DMS53 treated with DMSO at 0.1 percent for 48 hours (cell line): ENCODE measurements around the gene WNT16.
"Not testable (repeated sequence)": the region's sequence is repeated elsewhere in the genome, so short reads cannot be mapped to it uniquely, and the experiment has no call there.

Experiments
- DNase-seq: peaks from one replicate; lab custom pipeline; 2025; ENCODE audit not compliant: unreplicated experiment; lab: John Stamatoyannopoulos, UW

Gene WNT16

GRCh38 chr7:121305109-121305508 is 23.7 kb upstream of the WNT16 start:
- no peak for DNase-seq

- no peak for DNase-seq
Measured at GRCh38 chr7:121306565-121306964, 22.2 kb upstream of the WNT16 start.

GRCh38 chr7:121307021-121307574 is 21.7 kb upstream of the WNT16 start:
- DNase-seq = no peak

GRCh38 chr7:121313220-121313792 is 15.5 kb upstream of the WNT16 start:
- peak; percentile 31 for DNase-seq

- peak; percentile 78 for DNase-seq
Measured at GRCh38 chr7:121313793-121314676, 14.8 kb upstream of the WNT16 start.

- DNase-seq = not testable (repeated sequence)
Measured at GRCh38 chr7:121315170-121315569, 13.6 kb upstream of the WNT16 start.

GRCh38 chr7:121322460-121322859 is 6.3 kb upstream of the WNT16 start:
- no peak for DNase-seq

- DNase-seq = no peak
Measured at GRCh38 chr7:121323515-121324302, 5.1 kb upstream of the WNT16 start.

- DNase-seq = no peak
Measured at GRCh38 chr7:121327671-121328070, 1.1 kb upstream of the WNT16 start.

GRCh38 chr7:121329191-121330052 is 622 bp downstream of the WNT16 start:
- peak; percentile 69 for DNase-seq

GRCh38 chr7:121330053-121330833 is 1.4 kb downstream of the WNT16 start:
- peak; percentile 38 for DNase-seq

- no peak for DNase-seq
Measured at GRCh38 chr7:121331048-121331447, 2.2 kb downstream of the WNT16 start.

GRCh38 chr7:121331574-121331973 is 2.8 kb downstream of the WNT16 start:
- DNase-seq = no peak

- DNase-seq = no peak
Measured at GRCh38 chr7:121334376-121334775, 5.6 kb downstream of the WNT16 start.

- DNase-seq = no peak
Measured at GRCh38 chr7:121334875-121335648, 6.3 kb downstream of the WNT16 start.

- no peak for DNase-seq
Measured at GRCh38 chr7:121336579-121336978, 7.8 kb downstream of the WNT16 start.

GRCh38 chr7:121337398-121337797 is 8.6 kb downstream of the WNT16 start:
- DNase-seq = no peak

- no peak for DNase-seq
Measured at GRCh38 chr7:121339082-121339481, 10.3 kb downstream of the WNT16 start.

GRCh38 chr7:121341933-121342332 is 13.1 kb downstream of the WNT16 start:
- no peak for DNase-seq
